ENCODE results near the gene NIPBL.

NIPBL gene

GRCh38 chr5:36855141-36855495 lies 21.5 kb upstream of the NIPBL start:
- Histone ChIP-seq H3K27ac (ENCODE audit: low read length) (no peak overlapping the region), H3K4me1 (ENCODE audit: control insufficient read depth, insufficient read depth, low read length) (no peaks in the 10 kb centered on the region), H3K9me3 (ENCODE audit: control insufficient read depth in 2 of 2, low read length in 2 of 2) (no peaks in the 10 kb centered on the region), H3K4me3 (ENCODE audit: low read length in 2 of 2) (no peak overlapping the region), H3K9ac (ENCODE audit: low read length in 2 of 2) (no peak overlapping the region), H3K27me3 (ENCODE audit: control insufficient read depth in 1 of 2, insufficient read depth in 2 of 2, low read length in 2 of 2) (no peaks in the 10 kb centered on the region), H3K36me3 (ENCODE audit: control insufficient read depth in 2 of 2, insufficient read depth in 2 of 2, low read length in 2 of 2) (no peaks in the 10 kb centered on the region)

DNA sequence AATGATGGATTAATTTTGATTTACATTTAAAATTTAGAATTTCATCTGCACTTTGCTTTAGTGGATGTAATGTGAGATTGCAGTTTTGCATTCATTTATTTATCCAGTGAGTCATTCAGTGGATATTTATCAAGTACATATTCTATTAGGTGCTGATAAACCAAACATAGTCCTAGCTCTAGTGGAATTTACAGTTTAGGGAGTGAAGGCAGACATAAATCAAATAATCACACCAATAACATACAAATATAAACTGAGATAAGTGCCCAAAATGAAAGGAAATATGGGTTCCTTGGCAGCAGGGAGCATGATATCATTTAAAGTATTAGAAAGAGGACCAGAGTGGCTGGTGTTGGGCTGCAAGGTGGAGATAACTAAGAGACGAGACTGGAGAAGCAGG lies 14.7 kb upstream of the NIPBL start:
- no peaks in the 10 kb centered on the region for H3K4me1 ChIP-seq (ENCODE audit: control insufficient read depth, insufficient read depth, low read length)
- H3K9ac ChIP-seq (ENCODE audit: low read length in 2 of 2), result no peak overlapping the region
- H3K27me3 ChIP-seq (ENCODE audit: control insufficient read depth in 1 of 2, insufficient read depth in 2 of 2, low read length in 2 of 2), result no peaks in the 10 kb centered on the region
- no peaks in the 10 kb centered on the region for H3K36me3 ChIP-seq (ENCODE audit: control insufficient read depth in 2 of 2, insufficient read depth in 2 of 2, low read length in 2 of 2)
- no peaks in the 10 kb centered on the region for H3K9me3 ChIP-seq (ENCODE audit: control insufficient read depth in 2 of 2, low read length in 2 of 2)
- no peak overlapping the region for H3K27ac ChIP-seq (ENCODE audit: low read length)
- H3K4me3 ChIP-seq (ENCODE audit: low read length in 2 of 2), result no peak overlapping the region

DNA sequence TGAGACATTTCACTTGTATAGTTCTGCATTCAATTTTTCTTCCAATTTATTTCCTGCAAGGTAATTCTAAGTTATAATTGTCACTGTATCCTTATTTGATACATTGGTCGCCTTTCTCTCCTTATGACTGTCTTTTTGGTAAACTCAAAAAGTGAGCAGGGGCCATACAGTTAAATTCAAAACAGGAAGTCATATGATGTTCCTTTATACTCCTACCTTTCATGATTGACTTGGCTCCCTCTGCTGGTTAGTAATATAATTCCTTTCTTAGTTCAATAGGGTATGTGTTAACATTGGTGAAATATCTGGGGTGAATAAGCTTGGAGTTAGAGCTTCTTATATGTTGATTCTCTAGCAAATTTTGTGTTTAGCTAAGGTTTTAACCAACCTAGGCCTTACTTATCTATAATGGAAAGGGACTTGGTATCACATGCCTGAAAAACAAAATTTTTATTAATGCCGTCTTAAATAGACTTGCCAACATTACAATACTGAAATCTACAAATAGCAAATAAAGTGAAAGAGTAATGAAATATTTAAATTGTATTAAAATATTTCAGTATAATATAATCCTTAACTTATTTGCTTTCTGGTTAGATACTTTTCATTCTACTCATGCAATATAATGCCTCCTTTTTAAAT lies 6.0 kb upstream of the NIPBL start:
- H3K4me3 ChIP-seq (ENCODE audit: low read length in 2 of 2), result no peak overlapping the region
- H3K4me1 ChIP-seq (ENCODE audit: control insufficient read depth, insufficient read depth, low read length), result peaks cover 9% of the 10 kb centered on the region
- no peaks in the 10 kb centered on the region for H3K27me3 ChIP-seq (ENCODE audit: control insufficient read depth in 1 of 2, insufficient read depth in 2 of 2, low read length in 2 of 2)
- no peak overlapping the region for H3K9ac ChIP-seq (ENCODE audit: low read length in 2 of 2)
- no peaks in the 10 kb centered on the region for H3K9me3 ChIP-seq (ENCODE audit: control insufficient read depth in 2 of 2, low read length in 2 of 2)
- no peak overlapping the region for H3K27ac ChIP-seq (ENCODE audit: low read length)
- H3K36me3 ChIP-seq (ENCODE audit: control insufficient read depth in 2 of 2, insufficient read depth in 2 of 2, low read length in 2 of 2), result no peaks in the 10 kb centered on the region

DNA sequence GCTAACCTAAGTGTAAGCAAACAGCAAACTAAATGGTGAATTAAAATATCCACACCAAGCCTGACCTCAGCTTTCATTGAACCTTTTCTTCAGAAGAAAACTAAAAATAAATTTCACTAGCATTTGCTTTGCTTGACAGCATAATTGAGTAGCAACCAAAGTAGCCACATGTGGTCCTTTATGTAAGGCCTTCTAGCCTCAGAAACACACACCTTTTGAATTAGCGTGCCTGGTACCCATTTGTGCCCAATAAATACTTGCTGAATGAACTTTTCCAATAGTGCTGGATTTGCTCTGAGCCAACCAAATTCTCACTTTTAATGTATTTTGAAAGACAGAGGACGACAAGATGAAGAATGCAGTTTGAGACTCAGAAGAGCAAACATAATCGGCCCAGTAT lies 2.1 kb upstream of the NIPBL start:
- peak overlapping the region; percentile 75 to 88 for H3K4me3 ChIP-seq (ENCODE audit: low read length in 2 of 2)
- peak overlapping the region in 1 of 2 donors; percentile 81 for H3K9ac ChIP-seq (ENCODE audit: low read length in 2 of 2)
- no peaks in the 10 kb centered on the region for H3K36me3 ChIP-seq (ENCODE audit: control insufficient read depth in 2 of 2, insufficient read depth in 2 of 2, low read length in 2 of 2)
- no peak overlapping the region for H3K27ac ChIP-seq (ENCODE audit: low read length)
- H3K4me1 ChIP-seq (ENCODE audit: control insufficient read depth, insufficient read depth, low read length), result peaks cover 9% of the 10 kb centered on the region
- no peaks in the 10 kb centered on the region for H3K9me3 ChIP-seq (ENCODE audit: control insufficient read depth in 2 of 2, low read length in 2 of 2)
- no peaks in the 10 kb centered on the region for H3K27me3 ChIP-seq (ENCODE audit: control insufficient read depth in 1 of 2, insufficient read depth in 2 of 2, low read length in 2 of 2)

GRCh38 chr5:36875051-36875789 lies 1.3 kb upstream of the NIPBL start:
- Histone ChIP-seq H3K27me3 (ENCODE audit: control insufficient read depth in 1 of 2, insufficient read depth in 2 of 2, low read length in 2 of 2) (no peaks in the 10 kb centered on the region), H3K36me3 (ENCODE audit: control insufficient read depth in 2 of 2, insufficient read depth in 2 of 2, low read length in 2 of 2) (no peaks in the 10 kb centered on the region), H3K4me3 (ENCODE audit: low read length in 2 of 2) (peak overlapping the region; percentile 75 to 88), H3K4me1 (ENCODE audit: control insufficient read depth, insufficient read depth, low read length) (peaks cover 9% of the 10 kb centered on the region), H3K27ac (ENCODE audit: low read length) (peak overlapping the region; percentile 89), H3K9ac (ENCODE audit: low read length in 2 of 2) (peak overlapping the region; percentile 81 to 91), H3K9me3 (ENCODE audit: control insufficient read depth in 2 of 2, low read length in 2 of 2) (no peaks in the 10 kb centered on the region)

DNA sequence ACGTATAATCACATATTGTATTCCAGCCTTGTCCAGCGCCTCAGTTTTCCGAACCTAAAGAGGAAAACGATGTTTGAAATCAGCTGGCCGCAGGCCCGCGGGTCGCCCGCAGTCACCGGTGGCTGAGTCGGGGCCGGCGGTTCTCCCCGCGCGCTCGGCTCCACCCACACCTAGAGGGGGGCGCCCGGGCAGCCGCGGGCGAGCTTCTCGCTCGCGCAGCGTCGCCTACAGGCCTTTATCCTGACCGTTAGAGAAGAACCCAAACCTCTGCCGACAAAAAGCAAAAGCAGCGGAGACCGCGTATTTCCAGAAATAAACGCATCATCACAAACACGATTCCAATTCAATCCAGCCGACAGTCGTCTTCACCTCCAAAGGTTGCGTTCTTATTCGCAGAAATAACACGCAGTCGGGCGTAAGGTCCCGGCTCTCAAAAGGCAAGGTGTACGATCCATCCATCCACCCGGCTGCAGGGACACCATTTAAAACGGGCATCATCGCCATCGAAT lies 725 bp upstream of the NIPBL start:
- Histone ChIP-seq H3K27ac (ENCODE audit: low read length) (peak overlapping the region; percentile 89), H3K4me3 (ENCODE audit: low read length in 2 of 2) (peak overlapping the region; percentile 75 to 88), H3K36me3 (ENCODE audit: control insufficient read depth in 2 of 2, insufficient read depth in 2 of 2, low read length in 2 of 2) (no peaks in the 10 kb centered on the region), H3K9ac (ENCODE audit: low read length in 2 of 2) (peak overlapping the region; percentile 81 to 91), H3K9me3 (ENCODE audit: control insufficient read depth in 2 of 2, low read length in 2 of 2) (no peaks in the 10 kb centered on the region), H3K4me1 (ENCODE audit: control insufficient read depth, insufficient read depth, low read length) (peaks cover 9% of the 10 kb centered on the region), H3K27me3 (ENCODE audit: control insufficient read depth in 1 of 2, insufficient read depth in 2 of 2, low read length in 2 of 2) (no peaks in the 10 kb centered on the region)

- H3K27ac ChIP-seq (ENCODE audit: low read length), result peak overlapping the region; percentile 90
- H3K9me3 ChIP-seq (ENCODE audit: control insufficient read depth in 2 of 2, low read length in 2 of 2), result no peaks in the 10 kb centered on the region
- H3K4me1 ChIP-seq (ENCODE audit: control insufficient read depth, insufficient read depth, low read length), result peaks cover 9% of the 10 kb centered on the region
- peak overlapping the region; percentile 87 to 89 for H3K9ac ChIP-seq (ENCODE audit: low read length in 2 of 2)
- H3K27me3 ChIP-seq (ENCODE audit: control insufficient read depth in 1 of 2, insufficient read depth in 2 of 2, low read length in 2 of 2), result no peaks in the 10 kb centered on the region
- H3K4me3 ChIP-seq (ENCODE audit: low read length in 2 of 2), result peak overlapping the region; percentile 88 to 93
- no peaks in the 10 kb centered on the region for H3K36me3 ChIP-seq (ENCODE audit: control insufficient read depth in 2 of 2, insufficient read depth in 2 of 2, low read length in 2 of 2)
Observed at GRCh38 chr5:36876965-36877666, 547 bp downstream of the NIPBL start.

DNA sequence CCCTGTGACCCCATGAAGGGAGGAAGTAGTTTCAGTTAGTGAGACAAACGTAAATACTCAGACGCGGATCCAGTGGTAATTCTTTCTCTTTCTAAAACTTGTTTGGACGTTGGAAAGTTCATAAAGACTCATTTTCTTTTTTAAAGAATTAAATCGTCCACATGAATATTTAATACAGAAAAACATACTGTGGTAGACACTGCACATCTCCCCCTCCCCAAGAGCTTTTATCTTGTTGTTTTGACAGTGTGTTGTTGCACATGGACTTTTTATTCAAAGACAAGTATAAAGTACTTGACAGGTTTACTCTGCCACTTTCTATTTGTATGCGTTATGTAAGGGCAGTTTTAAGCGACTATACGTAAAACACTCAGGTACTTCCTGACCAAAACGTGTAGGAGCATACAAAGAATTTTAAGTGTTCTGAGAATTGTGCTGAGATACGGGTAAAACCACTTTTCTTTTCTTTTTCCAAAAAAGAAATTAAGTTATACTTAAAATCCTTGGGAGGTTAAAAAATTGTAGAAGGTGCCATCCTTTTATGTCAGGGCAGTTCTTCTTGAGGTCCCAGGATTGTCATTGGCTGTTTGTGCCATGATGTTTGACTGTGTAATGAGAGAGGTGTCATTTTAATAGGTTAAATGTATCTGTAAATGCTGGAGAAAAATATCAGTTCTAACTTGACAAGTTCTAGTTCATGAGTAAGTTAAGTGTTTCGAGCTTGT lies 1.3 kb downstream of the NIPBL start:
- H3K27me3 ChIP-seq (ENCODE audit: control insufficient read depth in 1 of 2, insufficient read depth in 2 of 2, low read length in 2 of 2), result no peaks in the 10 kb centered on the region
- H3K9ac ChIP-seq (ENCODE audit: low read length in 2 of 2), result peak overlapping the region; percentile 87 to 89
- H3K4me1 ChIP-seq (ENCODE audit: control insufficient read depth, insufficient read depth, low read length), result peaks cover 9% of the 10 kb centered on the region
- peak overlapping the region; percentile 88 to 93 for H3K4me3 ChIP-seq (ENCODE audit: low read length in 2 of 2)
- H3K36me3 ChIP-seq (ENCODE audit: control insufficient read depth in 2 of 2, insufficient read depth in 2 of 2, low read length in 2 of 2), result no peaks in the 10 kb centered on the region
- H3K9me3 ChIP-seq (ENCODE audit: control insufficient read depth in 2 of 2, low read length in 2 of 2), result no peaks in the 10 kb centered on the region
- peak overlapping the region; percentile 90 for H3K27ac ChIP-seq (ENCODE audit: low read length)

DNA sequence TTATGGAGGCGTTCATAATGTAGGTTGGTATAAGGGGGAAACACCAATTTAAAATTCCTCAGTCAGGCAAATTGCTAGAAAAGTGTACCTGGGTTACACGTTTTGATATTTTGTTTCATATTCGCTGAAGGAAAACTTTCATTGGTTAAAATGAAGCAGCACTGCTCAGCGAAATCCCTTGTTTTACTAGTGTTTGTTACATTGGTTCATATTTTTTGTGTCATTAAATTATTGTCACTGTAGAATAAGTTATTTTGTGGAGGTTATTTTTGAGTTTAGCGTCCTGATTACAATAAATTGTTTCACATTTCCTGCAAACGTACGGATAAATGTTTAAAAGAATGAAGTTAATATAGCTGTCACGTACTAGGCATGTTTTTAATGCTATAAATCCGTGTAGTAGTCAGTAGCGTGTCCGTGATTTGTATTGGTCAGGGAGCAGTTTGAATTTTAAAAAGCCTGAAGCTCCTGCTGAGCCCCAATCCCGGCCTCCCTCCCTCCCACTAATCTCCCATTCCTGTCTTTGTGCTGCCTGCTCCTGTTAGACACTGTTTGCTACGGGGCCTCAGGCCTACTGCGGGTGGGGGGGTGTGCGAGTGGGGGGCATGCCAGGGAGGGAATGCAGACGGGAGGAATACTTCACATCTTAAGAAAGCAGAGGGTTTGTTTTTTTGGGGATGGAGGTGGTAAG lies 2.0 kb downstream of the NIPBL start:
- H3K27me3 ChIP-seq (ENCODE audit: control insufficient read depth in 1 of 2, insufficient read depth in 2 of 2, low read length in 2 of 2), result no peaks in the 10 kb centered on the region
- peaks cover 9% of the 10 kb centered on the region for H3K4me1 ChIP-seq (ENCODE audit: control insufficient read depth, insufficient read depth, low read length)
- H3K9ac ChIP-seq (ENCODE audit: low read length in 2 of 2), result peak overlapping the region in 1 of 2 donors; percentile 89
- no peaks in the 10 kb centered on the region for H3K9me3 ChIP-seq (ENCODE audit: control insufficient read depth in 2 of 2, low read length in 2 of 2)
- H3K36me3 ChIP-seq (ENCODE audit: control insufficient read depth in 2 of 2, insufficient read depth in 2 of 2, low read length in 2 of 2), result no peaks in the 10 kb centered on the region
- H3K27ac ChIP-seq (ENCODE audit: low read length), result no peak overlapping the region
- peak overlapping the region; percentile 88 to 93 for H3K4me3 ChIP-seq (ENCODE audit: low read length in 2 of 2)
